KBM-7 (cell line): ENCODE measurements around the gene ZP4.

Experiments used
- DNase-seq: peaks from one replicate; pipeline ENCODE4 v3.0.0-alpha.2; 2015
- in situ Hi-C: fragments of 300-500 bp; cut with MboI; formaldehyde crosslinking; loops from 2 replicates; pipeline ENCODE4 v1.14.3; 2020; ENCODE audit warnings: low sequenced_read_pairs, low pct_unique_long_range_greater_than_20kb, mixed read lengths

Gene ZP4

GRCh38 chr1:237834048-237834447 lies 56.7 kb downstream of the ZP4 start:
- in situ Hi-C loops: no loop called here
- no peak for DNase-seq

DNA sequence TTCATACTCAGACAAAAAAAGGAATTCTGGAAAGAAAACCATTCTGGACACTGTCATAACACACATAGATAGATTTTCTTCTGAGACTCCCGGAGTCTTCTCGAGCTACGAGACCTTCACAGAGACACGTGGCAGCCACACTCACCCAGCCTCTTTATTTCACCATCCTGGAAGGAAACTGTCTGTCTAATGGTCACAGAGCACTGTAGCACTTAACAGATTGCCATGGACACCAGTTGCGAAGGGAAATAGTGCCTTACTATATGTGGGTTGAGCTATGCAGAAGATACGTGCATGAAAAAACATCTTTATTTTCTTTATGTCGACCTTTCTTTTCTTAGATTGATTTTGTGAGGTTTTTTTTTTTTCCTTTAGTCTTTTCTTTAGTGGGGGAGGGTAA lies 57.9 kb downstream of the ZP4 start:
- in situ Hi-C loops: no loop called here

More for the DNA sequence above, 57.9 kb downstream of the ZP4 start:
- DNase-seq: no peak
